Natural killer cell (primary cell): Measurements from ENCODE around the gene NUDT3. TPM values are rescaled to one million over a fixed set of nuclear protein-coding genes. Genes with fewer than 3 reads are reported as not detected.

ENCODE experiments used
- ATAC-seq, 3 donors: fragments of 150-1000 bp in 2 of 3; fragments of 200-7000 bp in 1 of 3; cut with Tn5 transposase; 1 replicate in 1 of 3; 2 replicates in 2 of 3; pipeline ENCODE4 v1.10.0; 2021; ENCODE audit warnings: mild to moderate bottlenecking in 2 of 3, moderate library complexity in 2 of 3
- DNase-seq, 2 donors: peaks; one replicate each; pipeline versions ENCODE4 v3.0.0 to v3.0.0-alpha.2; 2013 to 2021; ENCODE audit warnings: mixed read lengths in 1 of 2
- H3K27ac ChIP-seq: one replicate; pipeline ENCODE4 v1.5.1; 2013; ENCODE audit warnings: mild to moderate bottlenecking, low read length
- H3K27me3 ChIP-seq: one replicate; pipeline ENCODE4 v1.6.1; 2013; ENCODE audit warnings: low read length; ENCODE audit not compliant: control insufficient read depth, insufficient read depth
- H3K36me3 ChIP-seq: one replicate; pipeline ENCODE4 v1.6.1; 2013; ENCODE audit warnings: low read length; ENCODE audit not compliant: control insufficient read depth, insufficient read depth
- H3K4me1 ChIP-seq: one replicate; pipeline ENCODE4 v1.6.1; 2013; ENCODE audit warnings: low read length; ENCODE audit not compliant: control insufficient read depth, insufficient read depth
- H3K4me3 ChIP-seq: one replicate; pipeline ENCODE4 v1.5.1; 2013; ENCODE audit warnings: low read length
- H3K9me3 ChIP-seq: one replicate; pipeline ENCODE4 v1.6.1; 2013; ENCODE audit warnings: low read length; ENCODE audit not compliant: control insufficient read depth, insufficient read depth
- H3K27ac Mint-ChIP-seq, 2 donors: one replicate each; pipeline ENCODE4 v1.8.0; 2022; ENCODE audit warnings: mild to moderate bottlenecking in 2 of 2, mixed read lengths in 2 of 2, moderate library complexity in 1 of 2
- H3K27me3 Mint-ChIP-seq, 2 donors: one replicate each; pipeline ENCODE4 v1.8.0; 2022; ENCODE audit warnings: low read depth in 2 of 2, mixed read lengths in 2 of 2
- H3K36me3 Mint-ChIP-seq: one replicate; pipeline ENCODE4 v1.8.0; 2022; ENCODE audit warnings: mixed read lengths
- H3K4me1 Mint-ChIP-seq, 2 donors: one replicate each; pipeline ENCODE4 v1.8.0; 2022; ENCODE audit warnings: mixed read lengths in 2 of 2
- H3K4me3 Mint-ChIP-seq: one replicate; pipeline ENCODE4 v1.8.0; 2022; ENCODE audit warnings: mild to moderate bottlenecking, moderate library complexity, mixed read lengths
- H3K9me3 Mint-ChIP-seq, 2 donors: one replicate each; pipeline ENCODE4 v1.8.0; 2022; ENCODE audit warnings: mixed read lengths in 2 of 2
- WGBS: methylation state at CpG from one replicate; pipeline ENCODE4 v1.1.7; 2013; ENCODE audit warnings: missing lambda C conversion rate; ENCODE audit not compliant: insufficient coverage; 5-methylcytosine and 5-hydroxymethylcytosine counted together
- intact Hi-C: fragments of 100-400 bp; cut with micrococcal nuclease; formaldehyde crosslinking; loops from one replicate; pipeline ENCODE4 v1.14.2; 2022
- total RNA-seq, 4 donors: library from RNA; stranded (reverse); fragments of 120-200 nt in 1 of 4; gene quantifications; one replicate each; pipeline versions ENCODE4 v1.2.3 to v1.2.4, GENCODE V29; 2013 to 2022
- TF ChIP-seq, protein P1 (sequence below): fragments of 200-600 bp; IDR thresholded peaks from one replicate; pipeline ENCODE4 v1.8.0; 2022; ENCODE audit warnings: antibody characterized with exemption

The NUDT3 gene
- 10 to 100 TPM; 22.0 to 26.3 (median 26.1) TPM for total RNA-seq
- total RNA-seq (2013), result 35.3 TPM

DNA sequence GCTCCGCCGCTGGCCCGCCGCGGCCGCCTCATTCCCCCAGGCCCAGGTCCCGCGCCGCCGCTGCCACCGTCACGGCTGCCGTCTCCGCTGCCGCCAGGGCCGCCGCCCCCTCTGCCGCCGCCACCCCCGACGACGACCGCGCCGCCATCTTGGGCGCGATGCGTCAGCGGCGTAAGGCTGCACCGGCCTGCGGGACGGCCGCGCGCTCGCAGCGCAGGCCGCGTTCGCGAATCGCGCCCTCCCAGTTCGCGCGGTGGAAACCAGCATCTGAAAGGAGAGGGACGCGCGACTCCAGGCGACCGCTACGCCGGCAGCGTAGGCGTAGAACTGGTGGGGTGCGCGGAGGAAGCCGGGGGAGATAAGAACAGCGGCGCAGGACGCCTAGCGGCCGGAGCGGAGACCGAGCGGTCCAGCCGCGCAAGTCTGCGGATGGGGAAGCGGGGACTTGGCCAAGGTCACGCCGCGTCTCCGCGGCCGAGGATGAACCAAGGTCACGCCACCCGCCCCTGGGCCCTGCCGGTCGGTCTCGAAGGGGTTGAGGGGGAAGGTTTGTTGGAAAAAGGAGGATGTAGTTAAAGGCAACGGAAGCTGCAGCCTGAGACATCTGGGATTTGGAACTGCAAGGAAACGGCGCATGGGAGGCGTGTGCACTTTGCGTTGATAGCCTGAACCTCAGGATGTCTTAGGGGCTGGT, at the start of gene NUDT3:
NUDT3 (minus strand) TSS at position 173 of the 694 bp plus-strand sequence. CDS start 307 bp downstream, outside the sequence.
- peak within 1 kb of the TSS; percentile 65 for H3K27ac ChIP-seq
- H3K27me3 ChIP-seq, result no peaks in the 10 kb centered on the region
- Mint-ChIP-seq H3K4me3 (peak within 1 kb of the TSS; percentile 50), H3K27me3 (no peaks in the 10 kb centered on the region), H3K36me3 (no peaks in the 10 kb centered on the region), H3K4me1 (peaks cover 9 to 22% of the 10 kb centered on the region in 2 donors), H3K27ac (peak within 1 kb of the TSS in 1 of 2 donors; percentile 45), H3K9me3 (no peaks in the 10 kb centered on the region)
- peak; percentile 93 to 98 for DNase-seq
- H3K36me3 ChIP-seq, result no peaks in the 10 kb centered on the region
- peak within 1 kb of the TSS; percentile 58 for H3K4me3 ChIP-seq
- under 1% methylated on average over 87 of the region's 87 CpGs for WGBS
- peaks cover 17% of the 10 kb centered on the region for H3K4me1 ChIP-seq
- no peaks in the 10 kb centered on the region for H3K9me3 ChIP-seq
- intact Hi-C loops, result loop anchor here (1.0 to 5.0 kb wide), 2 partner anchors 155 to 196 kb away; partner anchors contain the start of gene HMGA1
- TF ChIP-seq, protein P1, sequence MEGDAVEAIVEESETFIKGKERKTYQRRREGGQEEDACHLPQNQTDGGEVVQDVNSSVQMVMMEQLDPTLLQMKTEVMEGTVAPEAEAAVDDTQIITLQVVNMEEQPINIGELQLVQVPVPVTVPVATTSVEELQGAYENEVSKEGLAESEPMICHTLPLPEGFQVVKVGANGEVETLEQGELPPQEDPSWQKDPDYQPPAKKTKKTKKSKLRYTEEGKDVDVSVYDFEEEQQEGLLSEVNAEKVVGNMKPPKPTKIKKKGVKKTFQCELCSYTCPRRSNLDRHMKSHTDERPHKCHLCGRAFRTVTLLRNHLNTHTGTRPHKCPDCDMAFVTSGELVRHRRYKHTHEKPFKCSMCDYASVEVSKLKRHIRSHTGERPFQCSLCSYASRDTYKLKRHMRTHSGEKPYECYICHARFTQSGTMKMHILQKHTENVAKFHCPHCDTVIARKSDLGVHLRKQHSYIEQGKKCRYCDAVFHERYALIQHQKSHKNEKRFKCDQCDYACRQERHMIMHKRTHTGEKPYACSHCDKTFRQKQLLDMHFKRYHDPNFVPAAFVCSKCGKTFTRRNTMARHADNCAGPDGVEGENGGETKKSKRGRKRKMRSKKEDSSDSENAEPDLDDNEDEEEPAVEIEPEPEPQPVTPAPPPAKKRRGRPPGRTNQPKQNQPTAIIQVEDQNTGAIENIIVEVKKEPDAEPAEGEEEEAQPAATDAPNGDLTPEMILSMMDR, result peak; percentile 77
- ATAC-seq, result peak; percentile 86 to 95 (median 88)

DNA sequence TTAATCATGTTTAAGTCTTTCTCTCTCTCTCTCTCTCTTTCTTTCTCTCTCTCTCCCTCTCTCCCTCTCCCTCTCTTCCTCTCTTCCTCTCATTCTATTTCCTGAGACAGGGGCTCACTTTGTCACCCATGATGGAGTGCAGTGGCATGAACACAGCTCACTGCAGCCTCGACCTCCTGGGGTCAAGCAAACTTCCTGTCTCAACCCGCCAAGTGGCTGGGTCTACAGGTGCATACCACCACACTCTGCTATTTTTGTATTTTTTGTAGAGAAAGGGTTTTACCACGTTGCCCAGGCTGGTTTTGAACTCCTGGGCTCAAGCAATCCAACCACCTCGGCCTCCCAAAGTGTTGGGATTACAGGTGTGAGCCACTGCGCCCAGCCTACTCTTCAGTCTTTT, 49.1 kb upstream of the NUDT3 start:
- TF ChIP-seq, protein P1, result no peak

DNA sequence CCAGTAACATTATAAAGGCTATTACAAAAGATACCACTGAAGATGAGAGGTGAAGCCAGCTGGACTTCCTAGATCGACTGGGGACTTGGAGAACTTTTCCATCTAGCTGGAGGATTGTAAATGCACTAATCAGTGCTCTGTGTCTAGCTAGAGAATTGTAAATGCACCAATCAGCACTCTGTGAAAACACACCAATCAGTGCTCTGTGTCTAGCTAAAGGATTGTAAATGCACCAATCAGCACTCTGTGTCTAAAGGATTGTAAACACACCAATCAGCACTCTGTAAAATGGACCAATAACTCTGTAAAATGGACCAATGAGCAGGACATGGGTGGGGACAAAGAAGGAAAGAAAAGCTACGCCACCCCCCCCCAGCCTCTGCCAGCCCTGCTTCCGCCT, 47.0 kb upstream of the NUDT3 start:
- Mint-ChIP-seq H3K27ac (no peak overlapping the region), H3K4me3 (no peak overlapping the region), H3K4me1 (no peaks in the 10 kb centered on the region), H3K36me3 (no peaks in the 10 kb centered on the region), H3K27me3 (peaks cover 0 to 2% of the 10 kb centered on the region in 2 donors), H3K9me3 (no peaks in the 10 kb centered on the region)
- intact Hi-C loops, result no loop called here
- no peaks in the 10 kb centered on the region for H3K27me3 ChIP-seq
- DNase-seq, result no peak
- 100% methylated on average over 1 of the region's 3 CpGs for WGBS
- no peaks in the 10 kb centered on the region for H3K36me3 ChIP-seq
- no peak for ATAC-seq
- no peaks in the 10 kb centered on the region for H3K4me1 ChIP-seq
- no peak overlapping the region for H3K27ac ChIP-seq
- TF ChIP-seq, protein P1, result no peak
- H3K9me3 ChIP-seq, result no peaks in the 10 kb centered on the region
- H3K4me3 ChIP-seq, result no peak overlapping the region

More for the DNA sequence above, 49.1 kb upstream of the NUDT3 start:
- H3K27me3 ChIP-seq, result no peaks in the 10 kb centered on the region
- intact Hi-C loops, result no loop called here
- WGBS, result 19% methylated on average over 4 of the region's 5 CpGs
- H3K4me1 ChIP-seq, result no peaks in the 10 kb centered on the region
- H3K27ac Mint-ChIP-seq, result no peak overlapping the region
- no peaks in the 10 kb centered on the region for H3K9me3 ChIP-seq
- no peak for DNase-seq
- peaks cover 0 to 2% of the 10 kb centered on the region in 2 donors for H3K27me3 Mint-ChIP-seq
- no peak overlapping the region for H3K27ac ChIP-seq
- ATAC-seq, result no peak
- H3K4me3 Mint-ChIP-seq, result no peak overlapping the region
- no peaks in the 10 kb centered on the region for H3K36me3 Mint-ChIP-seq
- H3K4me3 ChIP-seq, result no peak overlapping the region
- H3K36me3 ChIP-seq, result no peaks in the 10 kb centered on the region
- no peaks in the 10 kb centered on the region for H3K9me3 Mint-ChIP-seq
- H3K4me1 Mint-ChIP-seq, result no peaks in the 10 kb centered on the region
